Ovary (tissue), 3 donors: Measurements from ENCODE around the gene DNAI2.

Experiments
- POLR2A ChIP-seq: fragments of 450-650 bp; IDR thresholded peaks from one replicate; pipeline ENCODE4 v1.6.1; 2017; ENCODE audit warnings: antibody characterized with exemption, mild to moderate bottlenecking, moderate library complexity
- TF ChIP-seq, protein P1 (sequence below), 3 donors: fragments of 450-650 bp in 2 of 3; fragments of 200-600 bp in 1 of 3; IDR thresholded peaks; one replicate each; pipeline versions ENCODE4 v1.5.1 to v1.8.0; 2016 to 2022; ENCODE audit warnings: antibody characterized with exemption in 3 of 3, mild to moderate bottlenecking in 1 of 3
- donor health status: DM: no; HTN: no; CAD: no.

DNA sequence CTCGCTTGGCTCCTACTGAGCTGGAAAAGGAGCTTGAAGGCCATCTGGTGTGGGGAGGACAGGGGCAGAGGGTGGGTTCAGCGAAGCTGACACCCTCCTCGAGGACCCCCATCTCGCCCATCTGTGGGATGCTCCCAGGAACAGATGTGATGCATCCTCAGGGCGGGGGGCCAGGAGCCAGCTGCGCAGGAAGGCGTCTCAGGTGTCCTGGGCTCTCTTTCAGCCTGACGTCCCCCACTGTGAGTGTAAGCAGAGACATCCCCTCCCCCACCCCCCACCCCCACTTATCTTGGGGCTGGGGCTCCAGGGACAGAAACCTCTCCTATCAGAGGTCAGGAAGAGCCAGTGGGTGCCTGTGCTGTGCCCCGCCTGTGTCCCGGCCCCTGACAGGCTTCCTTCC lies 68.2 kb downstream of the DNAI2 start:
- TF ChIP-seq POLR2A: no peak
- TF ChIP-seq, protein P1, sequence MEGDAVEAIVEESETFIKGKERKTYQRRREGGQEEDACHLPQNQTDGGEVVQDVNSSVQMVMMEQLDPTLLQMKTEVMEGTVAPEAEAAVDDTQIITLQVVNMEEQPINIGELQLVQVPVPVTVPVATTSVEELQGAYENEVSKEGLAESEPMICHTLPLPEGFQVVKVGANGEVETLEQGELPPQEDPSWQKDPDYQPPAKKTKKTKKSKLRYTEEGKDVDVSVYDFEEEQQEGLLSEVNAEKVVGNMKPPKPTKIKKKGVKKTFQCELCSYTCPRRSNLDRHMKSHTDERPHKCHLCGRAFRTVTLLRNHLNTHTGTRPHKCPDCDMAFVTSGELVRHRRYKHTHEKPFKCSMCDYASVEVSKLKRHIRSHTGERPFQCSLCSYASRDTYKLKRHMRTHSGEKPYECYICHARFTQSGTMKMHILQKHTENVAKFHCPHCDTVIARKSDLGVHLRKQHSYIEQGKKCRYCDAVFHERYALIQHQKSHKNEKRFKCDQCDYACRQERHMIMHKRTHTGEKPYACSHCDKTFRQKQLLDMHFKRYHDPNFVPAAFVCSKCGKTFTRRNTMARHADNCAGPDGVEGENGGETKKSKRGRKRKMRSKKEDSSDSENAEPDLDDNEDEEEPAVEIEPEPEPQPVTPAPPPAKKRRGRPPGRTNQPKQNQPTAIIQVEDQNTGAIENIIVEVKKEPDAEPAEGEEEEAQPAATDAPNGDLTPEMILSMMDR (IDR thresholded peaks at IDR 0.05): no peak
